HepG2 (cell line): Measurements from ENCODE around the gene ADAMTS18. TPM values are rescaled to one million over a fixed set of nuclear protein-coding genes. Genes with fewer than 3 reads are reported as not detected.
A peak's percentile ranks its signal among the peaks of the same experiment; 100 is the strongest.

ENCODE experiments used
- BRCA1 ChIP-seq: sonication (generic); formaldehyde crosslinking; IDR thresholded peaks from 2 replicates; pipeline ENCODE4 v1.4.0; 2020; ENCODE audit warnings: missing genetic modification reagents
- FOXJ3 ChIP-seq: sonication (generic); formaldehyde crosslinking; IDR thresholded peaks from 2 replicates; pipeline ENCODE4 v1.4.0; 2020; ENCODE audit warnings: missing genetic modification reagents, mild to moderate bottlenecking, borderline replicate concordance
- GABPB1 ChIP-seq: IDR thresholded peaks from 2 replicates; pipeline ENCODE4 v1.6.1; 2016; ENCODE audit warnings: mild to moderate bottlenecking, missing genetic modification reagents, moderate library complexity, missing compliant biosample characterization
- MAFK ChIP-seq, 2 experiments: IDR thresholded peaks in 1 of 2; conservative IDR thresholded peaks in 1 of 2; 2 replicates each; pipeline ENCODE4 v1.6.1; 2011; ENCODE audit warnings: improper control_type of control experiment in 2 of 2, low read length in 2 of 2
- SNAI1 ChIP-seq: sonication (generic); formaldehyde crosslinking; IDR thresholded peaks from 2 replicates; pipeline ENCODE4 v1.5.0; 2020; ENCODE audit warnings: mild to moderate bottlenecking, missing genetic modification reagents, borderline replicate concordance
- SNAPC4 ChIP-seq: sonication (generic); formaldehyde crosslinking; IDR thresholded peaks from 2 replicates; pipeline ENCODE4 v1.4.0; 2020; ENCODE audit warnings: mild to moderate bottlenecking, missing genetic modification reagents
- ZBTB39 ChIP-seq: sonication (generic); formaldehyde crosslinking; IDR thresholded peaks from 2 replicates; pipeline ENCODE4 v1.5.0; 2020; ENCODE audit warnings: missing genetic modification reagents
- ZFP36L2 ChIP-seq: sonication (generic); formaldehyde crosslinking; IDR thresholded peaks from 2 replicates; pipeline ENCODE4 v1.4.0; 2020; ENCODE audit warnings: missing genetic modification reagents
- ZKSCAN1 ChIP-seq: fragments of 150-350 bp; IDR thresholded peaks from 2 replicates; pipeline ENCODE4 v1.6.1; 2014; ENCODE audit warnings: low read length
- ZNF230 ChIP-seq: sonication (generic); formaldehyde crosslinking; IDR thresholded peaks from 2 replicates; pipeline ENCODE4 v1.4.0; 2020; ENCODE audit warnings: mild to moderate bottlenecking, missing genetic modification reagents
- ZNF317 ChIP-seq: sonication (generic); formaldehyde crosslinking; IDR thresholded peaks from 2 replicates; pipeline ENCODE4 v1.5.0; 2020; ENCODE audit warnings: mild to moderate bottlenecking, missing genetic modification reagents
- ZNF326 ChIP-seq: sonication (generic); formaldehyde crosslinking; IDR thresholded peaks from 2 replicates; pipeline ENCODE4 v1.4.0; 2020; ENCODE audit warnings: missing genetic modification reagents, borderline replicate concordance
- ZNF614 ChIP-seq: IDR thresholded peaks from 2 replicates; pipeline ENCODE4 v1.6.1; 2018; ENCODE audit warnings: missing biosample characterization, missing genetic modification reagents, inconsistent platforms, borderline replicate concordance
- ZNF615 ChIP-seq: sonication (generic); formaldehyde crosslinking; IDR thresholded peaks from 2 replicates; pipeline ENCODE4 v1.5.0; 2020; ENCODE audit warnings: mild to moderate bottlenecking, missing genetic modification reagents, borderline replicate concordance
- polyA plus RNA-seq, 8 experiments: library from polyadenylated mRNA; depleted of rRNA in 3 of 8; stranded (reverse) in 7 of 8; unstranded in 1 of 8; fragments of >200 nt; fragmentation: Illumina TruSeq in 4 of 8; extraction: Trizol in 4 of 8; gene quantifications; 2 replicates each; pipeline versions ENCODE4 v1.2.1 to v1.2.3, GENCODE V29; 2011 to 2016; ENCODE audit warnings: low read depth in 4 of 8, missing spikeins in 1 of 8, mixed read lengths in 1 of 8; ENCODE audit not compliant: insufficient read depth in 1 of 8
- total RNA-seq, 5 experiments: library from RNA; depleted of rRNA; stranded (reverse); fragments of >200 nt; fragmentation: Illumina TruSeq; extraction: Trizol; gene quantifications; 2 replicates each; pipeline ENCODE4 v1.2.3, GENCODE V29; 2016; ENCODE audit warnings: low read depth in 1 of 5
- TF ChIP-seq, protein P1 (sequence below): sonication (generic); formaldehyde crosslinking; IDR thresholded peaks from 2 replicates; pipeline ENCODE4 v1.5.1; 2020; ENCODE audit warnings: missing genetic modification reagents, mild to moderate bottlenecking, borderline replicate concordance

ADAMTS18 gene
- total and polyA plus RNA-seq, 2 of the 13 experiments (the other 11 are each of a cell fraction or from before 2014, with no cell fraction given) = 0.01 TPM; not detected in 1

GRCh38 chr16:77236063-77236511 lies 198.7 kb downstream of the ADAMTS18 start (continued):
- TF ChIP-seq FOXJ3 (CRISPR knock-in tag) = no peak
- TF ChIP-seq MAFK (conservative IDR thresholded peaks at IDR 0.05 in 1 of 2, IDR thresholded peaks at IDR 0.05 in 1 of 2; ENCODE audit: low read length in 2 of 2) = no peak
- TF ChIP-seq ZFP36L2 (CRISPR knock-in tag) = no peak
- TF ChIP-seq ZNF317 (CRISPR knock-in tag) = 0 out of 2 replicates have a peak, but pooled peaks have one; percentile 29
- TF ChIP-seq ZBTB39 (CRISPR knock-in tag) = no peak
- TF ChIP-seq SNAPC4 (CRISPR knock-in tag) = no peak
- TF ChIP-seq SNAI1 (CRISPR knock-in tag) = no peak
- TF ChIP-seq, protein P1, sequence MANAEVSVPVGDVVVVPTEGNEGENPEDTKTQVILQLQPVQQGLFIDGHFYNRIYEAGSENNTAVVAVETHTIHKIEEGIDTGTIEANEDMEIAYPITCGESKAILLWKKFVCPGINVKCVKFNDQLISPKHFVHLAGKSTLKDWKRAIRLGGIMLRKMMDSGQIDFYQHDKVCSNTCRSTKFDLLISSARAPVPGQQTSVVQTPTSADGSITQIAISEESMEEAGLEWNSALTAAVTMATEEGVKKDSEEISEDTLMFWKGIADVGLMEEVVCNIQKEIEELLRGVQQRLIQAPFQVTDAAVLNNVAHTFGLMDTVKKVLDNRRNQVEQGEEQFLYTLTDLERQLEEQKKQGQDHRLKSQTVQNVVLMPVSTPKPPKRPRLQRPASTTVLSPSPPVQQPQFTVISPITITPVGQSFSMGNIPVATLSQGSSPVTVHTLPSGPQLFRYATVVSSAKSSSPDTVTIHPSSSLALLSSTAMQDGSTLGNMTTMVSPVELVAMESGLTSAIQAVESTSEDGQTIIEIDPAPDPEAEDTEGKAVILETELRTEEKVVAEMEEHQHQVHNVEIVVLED = no peak
- peak; percentile 62 for TF ChIP-seq GABPB1 (CRISPR knock-in tag)
- TF ChIP-seq ZNF614 = peak; percentile 48; the same call in 1 of the 2 replicates
- no peak for TF ChIP-seq ZNF326 (CRISPR knock-in tag)
- peak; percentile 92 for TF ChIP-seq ZNF230 (CRISPR knock-in tag)
- peak; percentile 64; the same call in 1 of the 2 replicates for TF ChIP-seq ZKSCAN1
- TF ChIP-seq ZNF615 (CRISPR knock-in tag) = no peak
- TF ChIP-seq BRCA1 = peak; percentile 84; the same call in 1 of the 2 replicates
